GM12878 (cell line): ENCODE results near the gene IL22RA2. TPM values are rescaled to one million over a fixed set of nuclear protein-coding genes. Genes with fewer than 3 reads are reported as not detected.

Experiments used
- BCLAF1 ChIP-seq: fragments of 450-650 bp; IDR thresholded peaks from 2 replicates; pipeline ENCODE4 v1.6.1; 2017; ENCODE audit warnings: antibody characterized with exemption, mild to moderate bottlenecking, moderate library complexity
- CREM ChIP-seq: IDR thresholded peaks from 2 replicates; pipeline ENCODE4 v1.6.1; 2014; ENCODE audit warnings: antibody characterized with exemption, low read depth
- MTA2 ChIP-seq: fragments of 450-650 bp; IDR thresholded peaks from 2 replicates; pipeline ENCODE4 v1.6.1; 2016; ENCODE audit warnings: low read depth, mild to moderate bottlenecking, moderate library complexity
- NFYB ChIP-seq: IDR thresholded peaks from 2 replicates; pipeline ENCODE4 v1.6.1; 2011; ENCODE audit warnings: low read depth, mild to moderate bottlenecking, low read length, improper control_type of control experiment, moderate library complexity; ENCODE audit not compliant: insufficient read depth
- POLR2AphosphoS5 ChIP-seq: IDR thresholded peaks from 2 replicates; pipeline ENCODE4 v1.6.1; 2011; ENCODE audit warnings: mild to moderate bottlenecking, low read length, inconsistent platforms
- SUZ12 ChIP-seq: fragments of 200-600 bp; sonication (generic); IDR thresholded peaks from one replicate; pipeline ENCODE4 v1.6.1; 2018; ENCODE audit warnings: antibody characterized with exemption, mild to moderate bottlenecking; ENCODE audit not compliant: unreplicated experiment
- TCF7 ChIP-seq: IDR thresholded peaks from 2 replicates; pipeline ENCODE4 v1.6.1; 2014; ENCODE audit warnings: antibody characterized with exemption, borderline replicate concordance
- ZBED1 ChIP-seq: IDR thresholded peaks from 2 replicates; pipeline ENCODE4 v1.6.1; 2016; ENCODE audit warnings: borderline replicate concordance
- ZNF592 ChIP-seq: fragments of 450-650 bp; IDR thresholded peaks from 2 replicates; pipeline ENCODE4 v1.6.1; 2017; ENCODE audit warnings: mild to moderate bottlenecking, moderate library complexity
- polyA plus RNA-seq, 11 experiments: library from polyadenylated mRNA; depleted of rRNA in 4 of 11; unstranded in 6 of 11; stranded (reverse) in 5 of 11; fragments of >200 nt; fragmentation: Nextera tagmentation in 4 of 11; fragmentation: Illumina TruSeq in 1 of 11; extraction: Ambion mirVana in 4 of 11; extraction: Trizol in 1 of 11; gene quantifications; 1 replicate in 1 of 11; 2 replicates in 10 of 11; pipeline versions ENCODE4 v1.2.1 to v1.2.3, GENCODE V29; 2011 to 2016; ENCODE audit warnings: inconsistent platforms in 2 of 11, missing spikeins in 2 of 11, low read depth in 1 of 11
- total RNA-seq, 4 experiments: library from RNA; depleted of rRNA in 3 of 4; stranded (reverse); fragments of >200 nt in 3 of 4; fragmentation: Illumina TruSeq in 1 of 4; extraction: Trizol in 1 of 4; gene quantifications; 2 replicates each; pipeline versions ENCODE4 v1.2.1 to v1.2.3, GENCODE V29; 2013 to 2021

The IL22RA2 gene
- total and polyA plus RNA-seq, 10 of the 15 experiments (the other 5 are each of a cell fraction or from before 2014, with no cell fraction given), result 0.05 to 0.22 (median 0.09) TPM; not detected in 3

GRCh38 chr6:137122612-137123011 lies 50.8 kb downstream of the IL22RA2 start (continued):
- TF ChIP-seq BCLAF1, result no peak
- no peak for TF ChIP-seq NFYB
- peak; percentile 50; the same call in 1 of the 2 replicates for TF ChIP-seq ZBED1
- TF ChIP-seq ZNF592, result no peak
- TF ChIP-seq MTA2, result no peak
- TF ChIP-seq CREM, result peak; percentile 59; the same call in 1 of the 2 replicates
- TF ChIP-seq POLR2AphosphoS5, result no peak
- TF ChIP-seq SUZ12, result no peak
- TF ChIP-seq TCF7, result no peak
